SK-N-MC (cell line): Measurements from ENCODE around the gene RAB41.

Experiments
- EZH2 ChIP-seq: fragments of 200-600 bp; sonication (generic); IDR thresholded peaks from one replicate; pipeline ENCODE4 v1.6.1; 2017; ENCODE audit warnings: antibody characterized with exemption
- FOXP2 ChIP-seq: optimal IDR thresholded peaks from 2 replicates; pipeline ENCODE3; 2011; ENCODE audit warnings: mild to moderate bottlenecking, moderate library complexity; ENCODE audit not compliant: insufficient read depth; ENCODE audit errors: extremely low read length, control extremely low read depth
- POLR2AphosphoS5 ChIP-seq: IDR thresholded peaks from 2 replicates; pipeline ENCODE4 v1.6.1; 2012; ENCODE audit warnings: mild to moderate bottlenecking, low read depth, low read length, borderline replicate concordance

DNA sequence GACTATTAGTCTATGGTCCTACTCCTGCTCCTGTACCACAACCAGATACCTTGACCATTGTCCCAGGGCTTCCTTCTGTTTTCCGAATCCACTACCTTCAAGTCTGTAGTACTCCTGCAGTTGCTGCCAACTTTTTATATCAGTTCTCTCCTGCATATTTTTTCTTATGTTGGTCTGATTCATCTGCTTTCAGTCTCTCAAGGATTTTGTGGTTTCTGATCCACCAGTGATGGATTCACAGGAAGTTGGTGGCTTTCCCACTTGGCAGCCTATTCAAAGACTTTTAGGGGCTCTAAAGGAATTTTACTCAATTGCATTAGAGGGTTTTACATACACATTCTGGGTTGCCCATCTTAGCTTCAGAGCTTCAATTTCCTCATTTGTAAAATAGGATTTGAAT lies 31.5 kb downstream of the RAB41 start:
- TF ChIP-seq EZH2 = no peak
- no peak for TF ChIP-seq POLR2AphosphoS5
- no peak for TF ChIP-seq FOXP2
